ENCODE measurements around the gene KDR. TPM values are rescaled to one million over a fixed set of nuclear protein-coding genes. Genes with fewer than 3 reads are reported as not detected.

KDR gene
- total and polyA plus RNA-seq, 9 of the 15 experiments (the other 6 are each of a cell fraction or from before 2014, with no cell fraction given) = 0.13 TPM; not detected in 8

GRCh38 chr4:55154290-55154880 is 29.0 kb upstream of the KDR start:
- Histone ChIP-seq H3K27ac (ENCODE audit: extremely low read depth, low read depth, low read length) (no peak overlapping the region), H3K9ac (ENCODE audit: insufficient read depth in 1 of 2, low read depth in 2 of 2, low read length in 2 of 2) (no peak overlapping the region), H2AFZ (ENCODE audit: low read depth, low read length) (no peak overlapping the region), H3K36me3 (ENCODE audit: control insufficient read depth, insufficient read depth, low read length) (no peaks in the 10 kb centered on the region), H3K4me3 (no peak overlapping the region), H3K9me1 (ENCODE audit: control insufficient read depth, insufficient read depth, low read length) (no peaks in the 10 kb centered on the region), H3K4me2 (ENCODE audit: insufficient read depth, low read length) (no peak overlapping the region), H3K27me3 (ENCODE audit: control insufficient read depth in 2 of 2, insufficient read depth in 2 of 2, low read length in 2 of 2) (peaks cover 9% of the 10 kb centered on the region in 2 experiments; a peak in 3 of 5 replicates), H3K9me3 (replicated peaks; ENCODE audit: control insufficient read depth, insufficient read depth, low read depth, low read length) (no peaks in the 10 kb centered on the region), H3K4me1 (replicated peaks in 1 of 2; ENCODE audit: control insufficient read depth in 2 of 2, insufficient read depth in 2 of 2, low read length in 2 of 2) (peaks cover 0 to 5% of the 10 kb centered on the region in 2 experiments; a peak in 3 of 5 replicates), H3K79me2 (ENCODE audit: control insufficient read depth, insufficient read depth, low read length) (no peaks in the 10 kb centered on the region), H4K20me1 (replicated peaks; ENCODE audit: control insufficient read depth, insufficient read depth, low read length) (no peaks in the 10 kb centered on the region; the same call in 1 of the 2 replicates)
- BruUV-seq (replicated peaks) = no TSS peak
- no peak for DNase-seq (ENCODE audit: extremely low read depth in 1 of 4, low spot score in 3 of 4)
- no peak for FAIRE-seq
- ChIA-PET CTCF (ENCODE audit: low intra/inter-chr PET ratio) (no interaction called here), POLR2A (interaction anchor here (0.6 kb wide), 2 partner anchors 262 to 778 kb away, joined by 3 read pairs; no protein-coding TSS in a partner anchor)
- in situ Hi-C loops (cut with MboI) = no loop called here
- intact Hi-C loops (cut with micrococcal nuclease) = no loop called here
- WGBS (ENCODE audit: insufficient coverage, low coverage, missing lambda C conversion rate) = 1% methylated on average over 5 of the region's 5 CpGs
- ATAC-seq = no peak
- TF ChIP-seq ZNF57 (CRISPR knock-in tag; IDR thresholded peaks at IDR 0.05) (no peak), ZSCAN29 (IDR thresholded peaks at IDR 0.05) (no peak), ATF2 (CRISPR knock-in tag; IDR thresholded peaks at IDR 0.05) (no peak), FUS (optimal IDR thresholded peaks at IDR 0.05; ENCODE audit: low read depth, low read length) (no peak), CBX3 (IDR thresholded peaks at IDR 0.05; ENCODE audit: borderline replicate concordance in 1 of 2, low read length in 2 of 2) (no peak), POLR2H (tag; IDR thresholded peaks at IDR 0.05; ENCODE audit: low read depth) (no peak), TSHZ1 (CRISPR knock-in tag; IDR thresholded peaks at IDR 0.05) (no peak), IFI16 (CRISPR knock-in tag; IDR thresholded peaks at IDR 0.05) (no peak), ZNF224 (CRISPR knock-in tag; IDR thresholded peaks at IDR 0.05) (no peak), ZNF778 (CRISPR knock-in tag; IDR thresholded peaks at IDR 0.05) (no peak), TGIF2 (CRISPR knock-in tag; IDR thresholded peaks at IDR 0.05) (no peak), NFE2 (IDR thresholded peaks at IDR 0.05; ENCODE audit: low read depth) (no peak), ZNF274 (IDR thresholded peaks at IDR 0.05; ENCODE audit: borderline replicate concordance, low read depth, low read length) (no peak), ETV6 (IDR thresholded peaks at IDR 0.05; ENCODE audit: borderline replicate concordance in 1 of 2, low read depth in 2 of 2, low read length in 1 of 2) (no peak), ETV6 (CRISPR knock-in tag; IDR thresholded peaks at IDR 0.05; ENCODE audit: borderline replicate concordance) (no peak), ARID1B (IDR thresholded peaks at IDR 0.05) (no peak), NFYB (IDR thresholded peaks at IDR 0.05; ENCODE audit: extremely low read depth, insufficient read length) (no peak)
